Loucy (cell line): ENCODE results near the gene OGN.

Source experiments
- EZH2phosphoT487 ChIP-seq: fragments of 200-600 bp; IDR thresholded peaks from 2 replicates; pipeline ENCODE4 v1.6.1; 2018; ENCODE audit warnings: antibody characterized with exemption, mild to moderate bottlenecking, moderate library complexity, borderline replicate concordance
- TF ChIP-seq, protein P1 (sequence below): fragments of 200-600 bp; sonication (generic); conservative IDR thresholded peaks from 2 replicates; pipeline ENCODE4 v1.5.1; 2014; ENCODE audit warnings: mild to moderate bottlenecking, antibody characterized with exemption, low read length

DNA sequence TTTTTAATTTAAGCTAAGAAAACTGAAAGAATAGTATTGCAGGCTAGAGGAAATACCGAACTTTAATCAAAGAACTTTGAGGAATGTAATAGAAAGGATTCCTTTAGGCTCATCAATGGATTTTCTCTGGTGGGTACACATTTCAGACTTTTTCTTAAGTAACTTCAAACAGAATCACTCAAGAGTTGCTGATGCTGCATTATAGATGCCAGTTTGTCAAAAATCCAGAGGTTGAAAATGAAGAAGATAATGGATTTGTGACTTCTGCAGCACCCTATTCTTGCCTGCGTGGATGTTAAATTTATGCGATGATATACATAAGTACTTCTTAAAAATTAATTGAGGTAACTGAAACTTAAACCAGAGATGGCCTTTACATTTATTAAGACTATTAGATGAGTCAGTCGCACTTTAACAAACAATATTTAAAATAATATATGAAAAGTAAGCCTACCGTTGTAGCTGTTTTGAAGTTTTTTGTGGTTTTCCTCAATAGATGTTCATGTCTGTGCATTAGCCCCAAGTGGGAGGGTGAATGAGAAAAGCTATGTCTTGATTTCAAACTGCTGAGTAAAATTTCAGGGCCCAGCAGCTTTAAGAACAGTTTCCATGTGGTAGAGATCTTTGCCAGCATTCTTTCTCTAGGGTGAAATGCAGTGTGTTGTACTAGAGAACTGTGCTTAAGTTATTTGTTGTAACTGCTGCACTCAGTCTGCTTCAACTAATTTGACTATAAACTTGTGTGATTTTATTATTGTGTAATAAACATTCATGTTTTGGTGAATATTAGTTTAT is at the start of gene OGN:
- TF ChIP-seq, protein P1, sequence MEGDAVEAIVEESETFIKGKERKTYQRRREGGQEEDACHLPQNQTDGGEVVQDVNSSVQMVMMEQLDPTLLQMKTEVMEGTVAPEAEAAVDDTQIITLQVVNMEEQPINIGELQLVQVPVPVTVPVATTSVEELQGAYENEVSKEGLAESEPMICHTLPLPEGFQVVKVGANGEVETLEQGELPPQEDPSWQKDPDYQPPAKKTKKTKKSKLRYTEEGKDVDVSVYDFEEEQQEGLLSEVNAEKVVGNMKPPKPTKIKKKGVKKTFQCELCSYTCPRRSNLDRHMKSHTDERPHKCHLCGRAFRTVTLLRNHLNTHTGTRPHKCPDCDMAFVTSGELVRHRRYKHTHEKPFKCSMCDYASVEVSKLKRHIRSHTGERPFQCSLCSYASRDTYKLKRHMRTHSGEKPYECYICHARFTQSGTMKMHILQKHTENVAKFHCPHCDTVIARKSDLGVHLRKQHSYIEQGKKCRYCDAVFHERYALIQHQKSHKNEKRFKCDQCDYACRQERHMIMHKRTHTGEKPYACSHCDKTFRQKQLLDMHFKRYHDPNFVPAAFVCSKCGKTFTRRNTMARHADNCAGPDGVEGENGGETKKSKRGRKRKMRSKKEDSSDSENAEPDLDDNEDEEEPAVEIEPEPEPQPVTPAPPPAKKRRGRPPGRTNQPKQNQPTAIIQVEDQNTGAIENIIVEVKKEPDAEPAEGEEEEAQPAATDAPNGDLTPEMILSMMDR: no peak
- TF ChIP-seq EZH2phosphoT487: no peak
